ENCODE measurements around the gene DARS2. TPM values are rescaled to one million over a fixed set of nuclear protein-coding genes. Genes with fewer than 3 reads are reported as not detected.

Gene DARS2
- total and polyA plus RNA-seq, 11 donors = 5.5 to 25.1 (median 14.7) TPM

DNA sequence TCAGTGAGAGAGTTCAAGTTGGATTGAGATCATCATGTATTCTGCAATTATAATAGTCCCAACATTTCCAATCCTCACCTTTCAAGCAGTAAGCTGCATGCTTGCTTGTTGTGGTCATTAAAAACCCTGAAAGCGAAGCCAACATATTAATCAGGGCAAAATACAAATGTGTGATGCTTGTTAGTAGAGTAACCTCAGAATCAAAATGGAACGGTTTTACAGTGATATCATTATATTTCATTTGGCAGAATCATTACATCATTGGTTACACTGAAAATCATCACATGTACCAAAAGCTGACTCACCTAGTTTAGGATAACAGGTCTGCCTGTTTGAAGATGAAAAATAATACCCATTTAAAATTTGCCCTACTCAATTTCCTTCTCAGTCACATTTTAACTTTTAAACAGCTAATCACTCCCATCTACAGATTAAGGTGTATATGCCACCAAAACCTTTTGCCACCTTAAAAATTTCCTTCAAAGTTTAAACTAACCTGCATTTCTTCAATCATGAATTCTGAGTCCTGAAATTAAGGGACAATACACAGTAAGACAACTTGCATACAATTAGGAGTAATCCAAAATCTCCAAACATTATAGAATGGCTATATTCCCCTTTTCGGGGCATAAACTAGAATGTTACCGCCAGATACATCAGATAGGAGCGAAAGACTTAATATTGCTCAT is 39.9 kb downstream of the DARS2 start:
- ATAC-seq (no peak), DNase-seq (no peak)
- peaks cover 8 to 44% (median 30%) of the 10 kb centered on the region in 12 donors for H3K4me1 ChIP-seq
- peak overlapping the region in 1 of 12 donors; percentile 8 for H3K4me3 ChIP-seq
- no peak for TF ChIP-seq CTCF (IDR thresholded peaks at IDR 0.05)
- TF ChIP-seq POLR2A (IDR thresholded peaks at IDR 0.05) = no peak
- no peaks in the 10 kb centered on the region for H3K27me3 ChIP-seq
- H3K36me3 ChIP-seq = peaks cover 0 to 75% (median 55%) of the 10 kb centered on the region in 9 donors
- no peak overlapping the region for H3K27ac ChIP-seq
- intact Hi-C loops (cut with DNase I) = loop anchor here in 1 of 10 donors (10.0 kb wide), 1 partner anchor 290 kb away; the partner anchor contains the start of gene RABGAP1L
- 84 to 87% (median 85%) methylated on average over 5 of the region's 5 CpGs for WGBS, 4 donors
- H3K9me3 ChIP-seq = no peaks in the 10 kb centered on the region

DNA sequence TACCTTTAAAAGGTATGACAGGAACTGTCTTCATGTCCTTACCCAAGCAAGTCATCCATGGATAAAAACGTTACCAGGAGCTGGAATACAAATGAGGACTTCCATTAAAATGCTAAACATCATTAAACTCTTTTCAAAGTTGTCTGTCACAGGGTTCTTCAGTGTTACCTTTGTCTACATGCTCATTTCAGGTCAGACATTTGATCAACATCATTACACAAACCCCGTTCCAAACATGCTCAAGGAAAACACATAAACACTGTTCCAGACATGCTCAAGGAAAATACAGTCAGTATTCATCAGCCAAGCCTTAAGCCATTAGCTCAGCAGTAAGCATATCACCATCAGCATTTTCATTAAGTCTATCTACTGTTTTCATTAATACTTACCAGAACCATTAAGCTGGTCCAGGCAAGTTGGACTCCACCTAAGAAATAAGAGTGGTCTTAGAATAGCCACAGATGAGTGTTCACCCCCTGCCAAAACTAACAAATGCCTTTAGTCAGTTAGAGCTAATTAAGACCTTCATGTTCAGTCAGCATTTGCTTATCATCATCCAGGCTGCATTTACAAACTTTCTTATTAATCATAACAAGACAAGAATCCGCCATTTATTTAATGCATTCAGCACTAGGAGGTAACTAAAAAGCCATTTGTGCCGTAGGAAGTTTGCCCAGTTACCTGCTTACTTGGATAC is 41.1 kb downstream of the DARS2 start:
- H3K27me3 ChIP-seq = no peaks in the 10 kb centered on the region
- intact Hi-C loops (cut with DNase I) = loop anchor here in 4 of 10 donors (5.0 to 10.0 kb wide), 3 partner anchors 157 to 388 kb away; partner anchors contain the start of genes RC3H1 (in 2 of the 4), PRDX6 (in 1 of the 4) and RABGAP1L (in 1 of the 4)
- ATAC-seq (no peak), DNase-seq (no peak)
- peak overlapping the region in 4 of 12 donors; percentile 80 to 95 (median 86) for H3K4me3 ChIP-seq
- peaks cover 0 to 67% (median 58%) of the 10 kb centered on the region in 9 donors for H3K36me3 ChIP-seq
- TF ChIP-seq CTCF (IDR thresholded peaks at IDR 0.05) (no peak), POLR2A (IDR thresholded peaks at IDR 0.05) (no peak)
- peak overlapping the region in 1 of 12 donors; percentile 23 for H3K27ac ChIP-seq
- peaks cover 8 to 57% (median 41%) of the 10 kb centered on the region in 12 donors for H3K4me1 ChIP-seq
- 43 to 60% (median 55%) methylated on average over 4 of the region's 4 CpGs for WGBS, 4 donors
- H3K9me3 ChIP-seq = no peaks in the 10 kb centered on the region

- TF ChIP-seq CTCF (IDR thresholded peaks at IDR 0.05) = no peak
- no peak for TF ChIP-seq POLR2A (IDR thresholded peaks at IDR 0.05)
- Histone ChIP-seq H3K4me3 (peak overlapping the region; percentile 39 to 95 (median 85)), H3K27me3 (no peaks in the 10 kb centered on the region), H3K4me1 (peaks cover 8 to 66% (median 46%) of the 10 kb centered on the region in 12 donors), H3K36me3 (peaks cover 0 to 69% (median 62%) of the 10 kb centered on the region in 9 donors), H3K27ac (peak overlapping the region in 9 of 12 donors; percentile 94 to 99 (median 98)), H3K9me3 (no peaks in the 10 kb centered on the region)
- intact Hi-C loops (cut with DNase I) = loop anchor here in 4 of 10 donors (5.0 to 10.0 kb wide), 3 partner anchors 156 to 389 kb away; partner anchors contain the start of genes RC3H1 (in 2 of the 4), PRDX6 (in 1 of the 4) and RABGAP1L (in 1 of the 4)
- ATAC-seq = no peak
- WGBS, 4 donors = 23 to 31% (median 27%) methylated on average over 2 of the region's 2 CpGs
- DNase-seq = no peak
Measured at GRCh38 chr1:173866413-173867115, 42.1 kb downstream of the DARS2 start.
